GM12864 (cell line): ENCODE measurements around the gene OPRD1.
"Not testable (repeated sequence)": the region's sequence is repeated elsewhere in the genome, so short reads cannot be mapped to it uniquely, and the experiment has no call there.

Experiments
- DNase-seq: peaks from one replicate; pipeline ENCODE4 v3.0.0-alpha.2; 2011; ENCODE audit warnings: low read depth
- H3K4me3 ChIP-seq: 2 replicates; pipeline ENCODE4 v1.5.1; 2011; ENCODE audit warnings: mild to moderate bottlenecking, low read depth, low read length, control low read depth
- TF ChIP-seq, protein P1 (sequence below): IDR thresholded peaks from 2 replicates; pipeline ENCODE4 v1.5.1; 2011; ENCODE audit warnings: low read depth, mild to moderate bottlenecking, moderate library complexity, low read length, control low read depth, inconsistent platforms; ENCODE audit errors: missing control alignments

OPRD1 gene

DNA sequence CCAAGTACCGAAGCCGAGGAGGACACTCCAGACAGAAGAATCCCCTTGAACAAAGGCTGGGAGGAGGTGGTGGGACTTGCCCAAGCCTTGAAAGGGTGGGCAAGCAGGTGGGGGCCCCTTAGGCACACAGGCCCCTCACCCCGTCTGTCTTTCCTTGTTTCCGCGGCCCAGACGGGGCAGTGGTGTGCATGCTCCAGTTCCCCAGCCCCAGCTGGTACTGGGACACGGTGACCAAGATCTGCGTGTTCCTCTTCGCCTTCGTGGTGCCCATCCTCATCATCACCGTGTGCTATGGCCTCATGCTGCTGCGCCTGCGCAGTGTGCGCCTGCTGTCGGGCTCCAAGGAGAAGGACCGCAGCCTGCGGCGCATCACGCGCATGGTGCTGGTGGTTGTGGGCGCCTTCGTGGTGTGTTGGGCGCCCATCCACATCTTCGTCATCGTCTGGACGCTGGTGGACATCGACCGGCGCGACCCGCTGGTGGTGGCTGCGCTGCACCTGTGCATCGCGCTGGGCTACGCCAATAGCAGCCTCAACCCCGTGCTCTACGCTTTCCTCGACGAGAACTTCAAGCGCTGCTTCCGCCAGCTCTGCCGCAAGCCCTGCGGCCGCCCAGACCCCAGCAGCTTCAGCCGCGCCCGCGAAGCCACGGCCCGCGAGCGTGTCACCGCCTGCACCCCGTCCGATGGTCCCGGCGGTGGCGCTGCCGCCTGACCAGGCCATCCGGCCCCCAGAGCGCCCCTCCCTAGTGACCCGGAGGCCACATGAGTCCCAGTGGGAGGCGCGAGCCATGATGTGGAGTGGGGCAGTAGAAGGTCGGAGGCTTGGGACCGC is 50.8 kb downstream of the OPRD1 start:
- H3K4me3 ChIP-seq, result no peak overlapping the region
- TF ChIP-seq, protein P1, sequence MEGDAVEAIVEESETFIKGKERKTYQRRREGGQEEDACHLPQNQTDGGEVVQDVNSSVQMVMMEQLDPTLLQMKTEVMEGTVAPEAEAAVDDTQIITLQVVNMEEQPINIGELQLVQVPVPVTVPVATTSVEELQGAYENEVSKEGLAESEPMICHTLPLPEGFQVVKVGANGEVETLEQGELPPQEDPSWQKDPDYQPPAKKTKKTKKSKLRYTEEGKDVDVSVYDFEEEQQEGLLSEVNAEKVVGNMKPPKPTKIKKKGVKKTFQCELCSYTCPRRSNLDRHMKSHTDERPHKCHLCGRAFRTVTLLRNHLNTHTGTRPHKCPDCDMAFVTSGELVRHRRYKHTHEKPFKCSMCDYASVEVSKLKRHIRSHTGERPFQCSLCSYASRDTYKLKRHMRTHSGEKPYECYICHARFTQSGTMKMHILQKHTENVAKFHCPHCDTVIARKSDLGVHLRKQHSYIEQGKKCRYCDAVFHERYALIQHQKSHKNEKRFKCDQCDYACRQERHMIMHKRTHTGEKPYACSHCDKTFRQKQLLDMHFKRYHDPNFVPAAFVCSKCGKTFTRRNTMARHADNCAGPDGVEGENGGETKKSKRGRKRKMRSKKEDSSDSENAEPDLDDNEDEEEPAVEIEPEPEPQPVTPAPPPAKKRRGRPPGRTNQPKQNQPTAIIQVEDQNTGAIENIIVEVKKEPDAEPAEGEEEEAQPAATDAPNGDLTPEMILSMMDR, result no peak
- no peak for DNase-seq

GRCh38 chr1:28864695-28865094 is 52.7 kb downstream of the OPRD1 start:
- DNase-seq, result no peak
- TF ChIP-seq, protein P1, result no peak
- no peak overlapping the region for H3K4me3 ChIP-seq

- TF ChIP-seq, protein P1, result no peak
- DNase-seq, result no peak
These were observed 54.2 kb downstream of the OPRD1 start for GRCh38 chr1:28865997-28866650.

GRCh38 chr1:28867850-28868249 is 55.9 kb downstream of the OPRD1 start:
- DNase-seq, result no peak
- TF ChIP-seq, protein P1, result no peak
- no peak overlapping the region for H3K4me3 ChIP-seq

More at GRCh38 chr1:28865997-28866650, 54.2 kb downstream of the OPRD1 start:
- no peak overlapping the region for H3K4me3 ChIP-seq

DNA sequence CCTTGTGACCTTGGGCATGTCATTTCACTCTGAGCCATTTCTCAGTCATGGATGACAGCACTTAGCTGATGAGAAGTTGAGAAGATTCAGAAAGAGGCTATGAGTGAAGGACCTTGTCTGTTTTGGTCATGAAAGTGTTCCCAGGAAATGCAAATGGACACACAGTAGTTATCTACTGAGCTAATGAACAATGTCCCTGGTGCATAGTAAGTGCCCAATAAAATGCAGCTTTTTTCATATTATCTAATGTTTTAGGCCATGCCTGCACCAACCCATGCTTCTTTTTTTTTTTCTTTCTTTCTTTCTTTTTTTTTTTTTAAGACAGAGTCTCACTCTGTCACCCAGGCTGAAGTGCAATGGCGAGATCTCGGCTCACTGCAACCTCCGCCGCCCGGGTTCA is 58.0 kb downstream of the OPRD1 start:
- no peak overlapping the region for H3K4me3 ChIP-seq
- TF ChIP-seq, protein P1, result no peak

DNA sequence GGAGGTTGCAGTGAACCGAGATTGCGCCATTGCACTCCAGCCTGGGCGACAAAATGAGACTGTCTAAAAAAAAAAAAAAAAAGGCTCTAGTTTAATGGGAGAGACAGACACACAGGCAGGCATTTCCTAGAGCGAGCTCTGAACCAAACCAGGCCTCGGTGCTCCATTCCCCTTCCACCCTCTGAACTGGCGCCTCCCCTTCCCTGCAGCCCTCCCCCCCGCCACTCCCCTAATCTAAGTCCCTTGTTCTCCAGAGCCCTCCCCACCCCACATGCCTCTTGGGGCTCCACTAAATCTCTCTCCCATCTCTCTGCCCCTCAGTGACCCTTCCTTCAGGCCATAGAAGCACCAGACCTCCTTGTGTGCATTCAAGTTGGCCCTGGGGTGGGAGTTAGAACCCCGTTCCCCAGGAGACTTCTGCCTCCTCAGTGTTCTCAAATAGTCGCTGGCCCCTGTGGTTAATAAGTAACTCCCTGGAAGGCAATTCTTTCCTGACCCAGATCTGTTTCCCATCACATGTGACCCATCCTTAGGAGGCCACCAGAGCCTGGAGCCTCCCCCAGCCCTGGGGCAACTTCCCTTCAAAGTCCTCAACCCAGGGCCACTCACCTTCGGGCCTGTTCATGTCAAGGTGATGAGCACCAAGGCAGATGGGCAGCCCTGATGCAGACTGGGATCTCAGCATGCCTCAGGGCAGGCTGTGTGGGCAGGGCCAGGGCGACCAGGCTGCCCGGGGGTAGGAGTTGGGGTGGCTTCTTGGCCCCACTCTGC is 59.8 kb downstream of the OPRD1 start:
- no peak for DNase-seq
- no peak overlapping the region for H3K4me3 ChIP-seq

More for the DNA sequence above, 58.0 kb downstream of the OPRD1 start:
- no peak for DNase-seq

DNA sequence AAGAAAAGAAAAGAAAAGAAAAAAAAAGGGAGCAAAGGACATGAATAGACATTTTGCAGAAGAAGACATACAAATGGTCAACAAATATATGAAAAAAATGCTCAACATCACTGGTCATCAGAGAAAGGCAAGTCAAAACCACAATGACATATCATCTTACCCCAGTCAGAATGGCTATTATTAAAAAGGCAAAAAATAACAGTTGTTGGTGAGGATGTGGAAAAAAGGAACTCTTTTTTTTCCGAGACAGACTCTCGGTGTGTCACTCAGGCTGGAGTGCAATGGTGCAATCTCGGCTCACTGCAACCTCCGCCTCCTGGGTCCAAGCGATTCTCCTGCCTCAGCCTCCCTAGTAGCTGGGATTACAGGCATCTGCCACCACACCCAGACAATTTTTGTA is 63.2 kb downstream of the OPRD1 start:
- DNase-seq, H3K4me3 ChIP-seq: not testable (repeated sequence)

More for the DNA sequence above, 59.8 kb downstream of the OPRD1 start:
- TF ChIP-seq, protein P1, result no peak
